HG03095 (cell line): ENCODE results near the gene PI4KA.
"Not testable (repeated sequence)": the region's sequence is repeated elsewhere in the genome, so short reads cannot be mapped to it uniquely, and the experiment has no call there.

Experiments used
- ATAC-seq: cut with Tn5 transposase; IDR thresholded peaks from one replicate; pipeline ENCODE4 v1.9.1; 2021; ENCODE audit warnings: moderate library complexity; ENCODE audit not compliant: unreplicated experiment

The PI4KA gene

DNA sequence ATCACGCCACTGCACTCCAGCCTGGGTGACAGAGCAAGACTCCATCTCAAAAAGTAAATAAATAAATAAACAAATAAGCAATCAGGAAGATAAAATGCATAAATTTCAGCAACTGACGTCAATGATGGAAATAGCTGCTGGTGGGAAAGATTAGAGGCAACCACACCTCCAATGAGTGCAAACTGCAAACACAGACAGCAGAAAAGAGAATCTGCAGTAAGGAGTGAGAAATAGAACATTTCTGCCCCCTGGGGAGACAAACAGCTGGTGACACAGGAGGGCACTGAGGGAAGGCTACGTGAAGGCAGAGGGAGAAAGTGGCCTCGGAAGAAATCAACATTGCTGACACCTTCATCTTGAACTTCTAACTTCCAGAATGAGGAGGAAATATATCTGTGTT, 6.5 kb downstream of the PI4KA start:
- no peak for ATAC-seq

DNA sequence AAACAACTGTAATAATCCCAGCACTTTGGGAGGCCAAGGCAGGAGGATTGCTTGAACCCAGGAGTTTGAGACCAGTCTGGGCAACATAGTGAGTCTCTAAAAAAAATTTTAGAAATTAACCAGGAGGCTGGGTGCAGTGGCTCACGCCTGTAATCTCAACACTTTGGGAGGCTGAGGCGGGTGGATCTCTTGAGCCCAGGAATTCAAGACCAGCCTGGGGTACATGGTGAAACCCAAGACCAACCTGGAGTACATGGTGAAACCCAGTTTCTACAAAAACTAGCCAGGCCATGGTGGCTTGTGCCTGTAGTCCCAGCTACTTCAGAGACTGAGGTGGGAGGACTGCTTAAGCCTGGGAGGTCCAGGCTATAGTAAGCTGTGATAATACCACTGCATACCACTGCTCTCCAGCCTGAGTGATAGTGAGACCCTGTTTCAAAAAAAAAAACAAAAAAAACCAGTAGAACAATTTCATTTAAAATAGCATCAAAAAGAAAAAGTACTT, 11.2 kb downstream of the PI4KA start:
- no peak for ATAC-seq

DNA sequence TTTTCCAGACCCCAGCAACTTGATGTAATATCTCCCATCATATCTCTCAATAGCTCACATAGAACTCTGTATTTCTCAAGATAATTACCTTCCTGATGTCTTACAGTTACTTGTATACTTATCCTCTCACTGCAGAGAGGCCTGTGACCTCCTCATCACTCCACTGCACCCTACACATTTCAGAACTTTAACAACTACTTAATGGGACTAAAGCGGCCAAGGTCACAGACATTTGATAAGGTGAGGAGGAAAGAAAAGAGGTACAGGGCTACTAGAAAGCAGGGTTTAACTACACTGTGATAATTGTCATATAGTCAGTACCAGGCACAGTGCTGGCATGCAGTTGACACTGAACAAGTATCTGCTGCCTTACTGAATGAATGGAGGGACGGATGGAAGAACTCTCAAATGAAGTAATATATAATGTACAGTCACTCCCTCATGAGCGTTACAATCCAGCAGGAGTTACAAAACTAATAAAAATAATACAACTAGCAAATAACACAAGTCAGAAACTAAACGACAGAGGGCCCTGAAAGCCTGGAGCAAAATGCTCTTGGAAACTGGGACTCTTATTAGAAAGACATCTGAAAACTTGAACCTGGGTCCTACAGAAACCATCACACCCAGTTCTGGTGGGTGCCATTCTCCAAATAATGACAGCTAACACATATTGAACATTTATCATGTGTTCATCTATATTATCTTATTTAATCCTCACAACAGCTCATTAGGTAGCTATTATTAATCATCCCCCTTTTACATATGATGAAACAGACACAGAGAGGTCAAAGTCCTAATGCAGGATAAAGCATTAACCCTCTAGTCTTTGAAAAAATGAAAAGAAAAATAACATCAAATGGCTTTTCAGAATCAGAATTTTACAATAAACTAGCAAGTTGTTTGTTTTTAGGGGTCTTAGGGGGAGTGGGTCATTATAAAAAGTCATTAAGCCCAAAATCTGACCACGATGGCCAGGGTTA, 14.3 kb downstream of the PI4KA start:
- no peak for ATAC-seq

DNA sequence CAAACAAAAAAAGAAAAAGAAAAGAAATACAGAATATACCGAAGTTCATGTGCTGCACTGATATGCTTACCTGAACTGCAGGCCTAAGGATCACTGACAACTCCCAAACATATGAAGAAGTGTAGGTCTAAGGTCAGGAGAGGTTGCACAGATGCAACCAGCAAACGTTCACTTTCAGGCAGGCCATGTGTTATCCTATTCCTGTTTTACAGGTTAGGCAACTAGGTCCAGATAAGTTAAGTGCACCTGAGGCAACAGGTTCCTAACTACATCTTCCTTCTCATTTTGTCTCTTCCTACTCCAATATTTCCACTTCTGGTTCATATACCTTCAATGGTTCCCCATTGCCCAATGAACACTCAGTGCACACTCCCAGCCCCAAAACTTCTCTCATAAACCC, 15.1 kb downstream of the PI4KA start:
- no peak for ATAC-seq

DNA sequence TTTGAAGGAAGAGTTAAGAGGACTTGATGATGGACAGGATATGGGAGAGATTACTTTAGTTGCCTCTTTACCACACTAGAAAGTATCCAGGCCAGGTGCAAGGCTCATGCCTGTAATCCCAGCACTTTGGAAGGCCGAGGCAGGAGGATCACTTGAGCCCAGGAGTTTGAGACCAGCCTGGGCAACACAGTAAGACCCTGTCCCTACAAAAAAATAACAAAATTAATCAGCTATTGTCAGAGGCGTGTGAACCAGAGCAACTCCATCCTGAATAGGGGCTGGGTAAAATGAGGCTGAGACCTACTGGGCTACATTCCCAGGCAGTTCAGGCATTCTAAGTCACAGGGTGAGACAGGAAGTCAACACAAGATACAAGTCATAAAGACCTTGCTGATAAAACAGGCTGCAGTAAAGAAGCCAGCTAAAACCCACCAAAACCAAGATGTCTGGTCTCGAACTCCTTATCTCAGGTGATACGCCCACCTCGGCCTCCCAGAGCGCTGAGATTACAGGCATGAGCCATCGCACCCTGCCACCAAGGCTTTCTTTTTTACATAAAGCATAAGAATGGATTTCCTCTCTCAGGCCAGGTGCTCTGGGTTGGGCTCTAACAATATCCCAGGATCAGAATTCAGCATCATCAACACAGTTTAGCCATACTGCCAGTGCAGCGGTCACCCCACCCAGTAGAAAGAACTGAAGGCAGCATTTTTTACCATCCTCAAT, 17.8 kb downstream of the PI4KA start:
- no peak for ATAC-seq

DNA sequence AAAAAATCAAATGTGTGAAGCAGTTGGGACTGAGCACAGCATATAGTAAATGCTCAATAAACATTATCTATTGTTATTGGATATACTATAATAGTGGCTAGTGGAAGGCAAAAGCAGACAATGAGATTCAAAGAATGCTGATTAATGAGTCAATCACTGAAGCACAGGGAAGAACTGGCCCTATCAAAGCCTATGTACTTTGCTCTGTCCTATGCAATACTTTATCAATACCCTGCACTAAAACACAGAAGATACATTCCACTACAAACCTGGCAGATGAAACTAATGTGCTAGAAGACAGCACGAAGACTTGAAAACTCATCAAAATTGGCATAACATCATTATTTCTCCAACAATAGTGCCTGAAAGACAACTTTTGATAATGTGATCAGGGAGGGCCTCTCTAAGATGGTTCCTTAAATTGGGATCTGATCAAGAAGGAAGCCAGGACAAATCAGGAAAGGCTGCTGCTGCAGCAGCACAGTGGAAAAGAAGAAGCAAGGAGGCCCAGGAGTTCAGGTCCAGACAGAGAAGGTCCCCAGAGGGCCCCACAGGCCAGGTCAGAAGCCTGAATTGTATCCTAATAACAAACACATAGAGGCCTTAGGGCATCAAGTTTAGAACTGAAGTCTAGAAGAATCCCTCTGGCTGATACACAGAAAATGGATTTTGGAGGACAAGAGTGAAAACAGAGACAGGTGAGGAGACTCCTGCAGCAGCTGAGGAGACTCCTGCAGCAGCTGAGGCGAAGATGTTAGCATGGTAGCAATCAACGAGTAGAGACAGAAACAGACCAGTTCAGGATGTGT, 18.6 kb downstream of the PI4KA start:
- no peak for ATAC-seq

DNA sequence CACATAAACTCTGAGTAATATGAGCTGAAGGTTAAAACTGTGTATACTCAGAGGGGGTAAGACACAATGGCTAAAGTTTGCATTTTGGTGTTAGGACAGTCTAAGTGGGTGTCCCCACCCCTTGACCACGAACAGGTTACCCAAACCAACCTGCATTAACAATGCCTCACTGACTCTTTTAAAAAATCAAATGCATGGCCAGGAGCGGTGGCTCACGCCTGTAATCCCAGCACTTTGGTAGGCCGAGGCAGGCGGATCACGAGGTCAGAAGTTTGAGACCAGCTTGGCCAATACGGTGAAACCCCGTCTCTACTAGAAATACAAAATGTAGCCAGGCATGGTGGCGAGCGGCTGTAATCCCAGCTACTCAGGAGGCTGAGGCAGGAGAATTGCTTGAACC, 19.3 kb downstream of the PI4KA start:
- ATAC-seq: not testable (repeated sequence)

DNA sequence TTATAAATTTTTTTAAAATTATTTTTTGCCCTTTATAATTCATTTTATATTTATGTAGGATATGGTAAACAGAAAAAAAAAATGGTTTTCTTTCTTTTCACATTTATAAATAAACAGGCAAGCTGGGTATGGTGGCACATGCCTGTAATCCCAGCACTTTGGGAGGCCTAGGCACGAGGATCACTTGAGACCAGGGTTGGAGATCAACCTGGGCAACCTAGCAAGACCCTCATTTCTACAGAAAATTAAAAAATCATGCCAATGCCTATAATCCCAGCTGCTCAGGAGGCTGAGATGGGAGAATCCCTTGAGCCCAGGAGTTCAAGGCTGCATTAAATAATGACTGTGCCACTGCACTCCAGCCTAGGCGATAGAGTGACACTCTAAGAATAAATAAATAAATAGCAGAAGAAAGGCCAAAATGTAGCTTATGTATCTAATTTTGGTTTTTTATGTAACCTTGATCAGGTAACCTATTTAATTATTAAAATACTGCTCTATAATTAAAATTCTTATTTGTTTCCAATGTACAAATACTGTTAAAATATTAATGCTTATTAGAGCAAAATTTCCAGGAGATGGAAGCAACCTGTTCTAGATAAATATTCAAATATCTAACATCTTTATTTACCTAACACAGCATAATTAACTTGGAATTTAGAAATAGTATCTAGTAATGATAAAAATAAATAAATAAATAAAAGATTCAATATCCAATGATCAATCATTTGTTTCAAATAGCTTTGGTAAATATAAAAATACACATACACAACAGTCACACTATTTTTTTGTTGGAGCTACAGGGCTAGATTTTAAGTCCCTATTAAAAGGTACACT, 21.4 kb downstream of the PI4KA start:
- no peak for ATAC-seq

DNA sequence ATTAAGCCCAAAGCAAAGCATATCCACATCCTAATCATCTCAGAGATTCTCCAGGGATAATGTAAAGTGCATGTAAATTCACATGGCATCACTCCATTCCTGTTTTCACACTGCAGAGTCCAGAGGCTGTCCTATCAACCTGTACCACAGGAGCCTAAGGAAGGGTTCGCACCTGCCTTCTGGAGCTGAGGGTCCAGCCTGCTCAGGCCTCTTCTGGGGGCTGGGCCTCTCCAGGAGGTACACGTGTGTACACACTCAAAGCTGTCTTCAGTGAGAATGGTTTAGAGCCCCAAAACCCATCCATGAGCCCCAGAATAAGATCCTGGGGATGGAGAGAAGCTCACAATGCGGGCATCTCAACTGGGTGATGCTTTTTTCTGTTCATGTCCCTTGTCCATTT, 23.9 kb downstream of the PI4KA start:
- ATAC-seq: no peak

DNA sequence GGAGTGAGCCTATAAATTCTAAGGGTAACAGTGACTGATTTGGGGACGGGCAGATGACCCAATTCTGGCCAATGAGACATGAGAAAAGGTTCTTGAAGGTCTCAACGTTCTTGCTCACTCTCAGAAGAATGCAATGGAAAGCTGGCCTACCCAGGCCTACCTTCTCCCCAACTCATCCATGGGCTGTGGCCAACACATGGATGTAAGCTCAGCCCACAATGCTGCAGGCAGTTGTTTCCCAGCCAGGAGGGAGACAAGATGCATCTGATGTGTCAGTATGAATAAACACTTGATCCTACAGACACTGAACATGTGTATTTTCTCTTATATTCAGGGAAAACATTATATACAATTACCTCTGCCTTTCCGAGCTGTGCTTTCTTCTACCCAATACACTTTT, 24.4 kb downstream of the PI4KA start:
- no peak for ATAC-seq

DNA sequence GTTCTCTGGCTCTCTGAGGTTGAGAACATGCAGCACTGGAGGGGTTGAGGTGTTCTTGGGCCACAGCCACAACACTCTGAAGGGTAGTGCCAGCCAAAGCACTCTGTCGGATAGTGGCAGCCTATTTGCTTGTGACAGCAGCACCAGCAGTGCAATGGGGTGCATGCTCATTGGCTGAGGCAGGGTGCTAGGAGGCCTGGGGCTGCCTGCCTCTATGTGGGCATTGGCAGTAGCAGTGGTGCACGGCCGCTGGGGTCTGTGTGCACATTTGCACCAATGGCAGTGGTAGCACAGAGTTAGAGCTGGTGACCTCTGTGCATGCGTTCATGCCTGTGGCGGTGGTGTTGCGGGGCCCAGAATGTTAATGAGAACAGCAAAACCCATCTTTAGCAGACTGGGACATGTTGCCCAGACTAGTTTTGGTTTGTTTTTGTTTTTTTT, 25.4 kb downstream of the PI4KA start:
- no peak for ATAC-seq

DNA sequence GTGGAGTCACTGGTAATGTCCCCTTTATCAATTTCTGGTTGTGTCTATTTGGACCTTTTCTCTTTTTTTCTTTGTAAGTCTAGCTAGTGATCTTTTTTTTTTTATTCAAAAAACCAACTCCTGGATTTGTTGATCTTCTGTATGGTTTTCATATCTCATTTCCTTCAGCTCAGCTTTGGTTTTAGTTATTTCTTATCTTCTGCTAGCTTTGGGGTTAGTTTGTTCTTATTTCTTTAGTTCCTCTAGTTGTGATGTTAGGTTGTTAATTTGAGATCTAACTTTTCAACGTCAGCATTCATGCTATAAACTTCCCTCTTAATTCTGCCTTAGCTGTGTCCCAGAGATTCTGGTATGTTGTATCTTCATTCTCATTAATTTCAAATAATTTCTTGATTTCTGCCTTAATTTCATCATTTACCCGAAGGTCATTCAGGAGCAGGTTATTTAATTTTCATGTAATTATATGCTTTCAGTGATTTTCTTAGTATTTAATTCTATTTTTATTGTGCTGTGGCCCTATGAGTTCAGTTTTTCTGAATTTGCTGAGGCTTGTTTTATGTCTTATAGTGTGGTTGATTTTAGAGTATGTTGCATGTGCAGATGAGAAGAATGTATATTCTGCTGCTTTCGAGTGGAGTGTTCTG, 29.0 kb downstream of the PI4KA start:
- ATAC-seq: no peak

DNA sequence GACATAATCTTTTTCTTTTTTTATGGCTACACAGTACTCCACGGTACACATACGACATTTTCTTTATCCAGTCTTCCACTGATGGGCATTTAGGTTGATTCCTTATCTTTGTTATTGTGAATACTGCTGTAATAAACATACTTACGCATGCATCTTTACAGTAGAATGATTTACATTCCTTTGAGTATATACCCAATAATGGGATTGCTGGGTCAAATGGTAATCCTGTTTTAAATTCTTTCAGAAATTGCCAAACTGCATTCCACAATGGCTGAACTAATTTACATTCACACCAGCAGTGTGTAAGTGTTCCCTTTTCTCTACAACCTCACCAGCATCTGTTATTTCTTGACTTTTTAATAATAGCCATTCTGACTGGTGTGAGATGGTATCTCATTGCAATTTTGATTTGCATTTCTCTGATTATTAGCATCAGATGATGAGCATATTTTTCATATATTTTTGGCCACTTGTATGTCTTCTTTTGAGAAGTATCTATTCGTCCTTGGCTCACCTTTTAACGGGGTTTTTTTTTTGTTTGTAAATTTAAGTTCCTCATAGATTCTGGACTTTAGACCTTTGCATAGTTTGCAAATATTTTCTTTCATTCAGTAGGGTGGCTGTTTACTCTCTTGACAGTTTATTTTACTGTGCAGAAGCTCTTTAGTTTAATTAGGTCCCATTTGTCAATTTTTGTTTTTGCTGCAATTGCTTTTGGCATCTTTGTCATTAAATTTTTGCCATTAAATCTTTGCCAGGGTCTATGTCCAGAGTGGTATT, 32.0 kb downstream of the PI4KA start:
- ATAC-seq: not testable (repeated sequence)

DNA sequence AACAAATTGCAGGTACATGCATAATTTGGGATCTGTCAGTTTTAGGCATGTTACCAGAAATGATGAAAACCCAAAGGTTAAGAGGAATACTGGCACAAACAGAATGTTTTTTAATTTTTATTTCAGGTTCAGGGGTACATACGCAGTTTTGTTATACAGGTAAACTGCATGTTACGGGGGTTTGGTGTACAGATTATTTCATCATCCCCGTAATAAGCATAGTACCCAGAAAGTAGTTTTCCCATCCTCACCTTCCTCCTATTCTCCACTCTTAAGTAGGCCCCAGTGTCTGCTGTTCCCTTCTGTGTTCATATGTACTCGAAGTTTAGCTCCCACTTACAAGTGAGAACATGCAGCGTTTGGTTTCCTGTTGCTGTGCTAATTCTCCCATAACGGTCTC, 33.0 kb downstream of the PI4KA start:
- no peak for ATAC-seq

DNA sequence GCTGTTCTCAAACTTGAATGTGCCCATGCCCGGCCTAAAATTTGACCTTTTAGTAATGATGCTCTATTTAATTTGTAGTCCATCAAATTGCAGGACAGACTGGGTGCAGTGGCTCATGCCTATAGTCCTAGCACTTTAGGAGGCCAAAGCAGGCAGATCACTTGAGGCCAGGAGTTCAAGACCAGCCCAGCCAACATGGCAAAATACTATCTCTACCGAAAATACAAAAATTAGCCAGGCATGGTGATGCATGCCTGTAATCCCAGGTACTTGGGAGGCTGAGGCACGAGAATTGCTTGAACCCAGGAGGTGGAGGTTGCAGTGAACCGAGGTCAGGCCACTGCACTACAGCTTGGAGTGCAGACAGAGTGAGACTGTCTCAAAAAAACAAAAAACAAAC, 33.4 kb downstream of the PI4KA start:
- ATAC-seq: not testable (repeated sequence)

DNA sequence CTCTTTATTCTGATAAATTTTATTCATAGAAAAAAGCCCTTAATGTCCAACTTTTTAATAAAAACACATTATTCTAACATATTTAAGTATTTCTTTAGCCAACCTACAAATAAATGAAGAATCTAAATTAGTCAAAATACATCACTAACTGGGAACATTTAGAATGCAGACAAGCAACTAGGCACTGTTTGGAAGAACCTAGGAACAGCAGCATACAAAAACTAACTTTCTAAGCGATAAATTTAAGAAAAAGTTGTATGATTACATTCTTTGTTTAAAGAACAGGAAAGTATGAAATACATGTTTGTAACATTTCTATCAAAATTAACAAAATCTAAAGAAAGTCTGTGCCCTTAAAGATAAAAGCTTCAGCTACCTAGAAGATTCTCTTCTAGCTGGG, 35.3 kb downstream of the PI4KA start:
- no peak for ATAC-seq

DNA sequence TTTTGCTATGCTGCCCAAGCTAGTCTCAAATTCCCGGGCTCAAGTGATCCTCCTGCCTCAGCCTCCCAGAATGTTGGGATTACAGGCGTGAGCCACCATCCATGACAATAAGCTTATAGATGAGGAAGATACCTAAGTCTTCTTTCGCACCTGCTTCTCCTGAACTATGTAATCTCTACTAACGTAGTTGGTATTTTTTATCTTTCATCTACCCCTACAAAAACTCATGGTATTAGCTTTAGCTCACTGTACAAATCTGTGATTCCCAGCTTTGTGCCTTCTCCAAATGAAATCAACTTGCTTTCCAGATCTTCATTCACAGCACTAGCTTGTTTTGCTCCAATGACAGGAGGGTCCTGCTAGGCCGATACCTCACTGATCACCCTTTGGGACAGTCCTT, 36.4 kb downstream of the PI4KA start:
- no peak for ATAC-seq

DNA sequence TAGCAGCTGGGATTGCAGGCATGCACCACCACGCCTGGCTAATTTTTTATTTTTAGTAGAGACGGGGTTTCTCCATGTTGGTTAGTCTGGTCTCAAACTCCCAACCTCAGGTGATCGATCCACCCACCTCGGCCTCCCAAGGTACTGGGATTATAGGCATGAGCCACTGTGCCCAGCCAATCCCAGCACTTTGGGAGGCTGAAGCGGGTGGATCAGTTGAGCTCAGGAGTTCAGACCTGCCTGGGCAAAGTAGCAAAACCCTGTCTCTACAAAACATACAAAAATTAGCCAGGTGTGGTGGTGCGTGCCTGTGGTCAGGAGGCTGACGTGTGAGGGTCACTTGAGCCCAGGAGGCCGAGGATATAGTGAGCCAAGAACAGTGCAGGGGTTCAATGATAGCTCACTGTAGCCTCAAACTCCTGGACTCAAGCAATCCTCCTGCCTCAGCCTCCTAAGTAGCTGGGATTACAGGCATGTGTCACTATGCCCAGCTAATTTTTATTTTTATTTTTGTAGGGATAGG, 36.8 kb downstream of the PI4KA start:
- not testable (repeated sequence) for ATAC-seq

DNA sequence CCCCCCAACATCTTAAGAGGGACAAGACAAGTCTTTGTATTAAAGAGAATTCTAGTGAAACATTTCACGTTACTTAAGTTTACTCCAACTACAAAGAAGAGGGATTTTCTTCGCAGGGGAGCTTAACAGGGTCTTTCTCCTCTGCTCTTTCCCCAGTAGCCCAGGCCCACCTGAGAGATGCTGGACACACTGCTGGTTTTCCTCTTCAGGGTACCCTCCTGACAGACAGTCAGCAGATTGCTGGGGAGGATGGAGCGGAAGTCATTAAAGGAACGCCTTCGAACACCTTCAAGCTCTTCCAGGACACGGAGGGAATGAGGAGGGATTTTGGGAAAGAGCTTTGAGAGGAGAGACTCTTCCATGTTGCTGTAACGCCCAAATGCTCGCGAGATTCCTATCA, 39.1 kb downstream of the PI4KA start:
- no peak for ATAC-seq
